Suprapubic skin (tissue), 4 donors: Measurements from ENCODE around the gene DPYD.

Experiments used
- EP300 ChIP-seq: sonication (generic); formaldehyde crosslinking; IDR thresholded peaks from one replicate; pipeline ENCODE4 v1.6.1; 2017; ENCODE audit warnings: antibody characterized with exemption
- POLR2A ChIP-seq, 2 donors: fragments of 450-650 bp; IDR thresholded peaks; one replicate each; pipeline ENCODE4 v1.6.1; 2017; ENCODE audit warnings: antibody characterized with exemption in 2 of 2, mild to moderate bottlenecking in 2 of 2, moderate library complexity in 2 of 2
- POLR2AphosphoS5 ChIP-seq, 3 donors: sonication (generic); formaldehyde crosslinking; IDR thresholded peaks; one replicate each; pipeline ENCODE4 v1.6.1; 2017; ENCODE audit warnings: antibody characterized with exemption in 3 of 3
- TF ChIP-seq, protein P1 (sequence below), 2 donors: fragments of 200-600 bp in 1 of 2; fragments of 450-650 bp in 1 of 2; sonication (generic) in 1 of 2; IDR thresholded peaks; one replicate each; pipeline ENCODE4 v1.5.1; 2016 to 2019; ENCODE audit warnings: antibody characterized with exemption in 2 of 2, mild to moderate bottlenecking in 1 of 2, moderate library complexity in 1 of 2

DNA sequence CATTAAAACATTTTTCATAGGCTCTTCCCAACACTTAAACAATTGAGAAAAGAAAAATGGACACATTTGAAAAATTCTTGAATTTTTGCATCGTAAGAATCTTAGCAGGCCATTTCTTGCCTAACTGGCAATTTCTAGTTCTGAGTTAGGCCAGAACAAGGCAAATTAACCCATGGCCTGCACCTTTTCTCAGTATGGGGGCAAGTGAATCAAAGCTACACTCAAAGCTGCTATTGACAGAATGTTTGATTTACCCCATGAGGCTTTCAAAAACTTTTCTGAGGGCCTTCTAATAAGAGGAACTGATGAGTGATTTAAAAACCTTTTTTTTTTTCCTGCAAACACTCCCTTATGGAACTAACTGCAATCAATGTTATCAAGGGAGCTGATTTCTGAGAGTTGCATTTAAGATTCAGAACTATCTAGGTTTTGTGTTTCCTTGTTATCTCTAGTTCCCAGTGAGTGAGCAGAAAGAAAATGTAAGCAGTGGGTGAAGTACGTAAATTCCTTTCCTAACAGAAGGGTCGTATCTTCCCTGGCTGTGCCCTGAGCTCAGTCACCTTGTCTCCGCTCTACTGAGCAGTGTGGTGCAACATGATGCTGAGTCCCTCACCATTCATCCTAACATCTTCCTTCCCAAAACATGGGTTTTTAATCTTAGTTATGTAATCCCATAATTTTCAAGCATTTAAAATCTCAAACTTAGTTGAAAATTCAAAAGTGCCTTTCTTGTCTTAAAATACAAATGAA is 353.7 kb downstream of the DPYD start:
- TF ChIP-seq, protein P1, sequence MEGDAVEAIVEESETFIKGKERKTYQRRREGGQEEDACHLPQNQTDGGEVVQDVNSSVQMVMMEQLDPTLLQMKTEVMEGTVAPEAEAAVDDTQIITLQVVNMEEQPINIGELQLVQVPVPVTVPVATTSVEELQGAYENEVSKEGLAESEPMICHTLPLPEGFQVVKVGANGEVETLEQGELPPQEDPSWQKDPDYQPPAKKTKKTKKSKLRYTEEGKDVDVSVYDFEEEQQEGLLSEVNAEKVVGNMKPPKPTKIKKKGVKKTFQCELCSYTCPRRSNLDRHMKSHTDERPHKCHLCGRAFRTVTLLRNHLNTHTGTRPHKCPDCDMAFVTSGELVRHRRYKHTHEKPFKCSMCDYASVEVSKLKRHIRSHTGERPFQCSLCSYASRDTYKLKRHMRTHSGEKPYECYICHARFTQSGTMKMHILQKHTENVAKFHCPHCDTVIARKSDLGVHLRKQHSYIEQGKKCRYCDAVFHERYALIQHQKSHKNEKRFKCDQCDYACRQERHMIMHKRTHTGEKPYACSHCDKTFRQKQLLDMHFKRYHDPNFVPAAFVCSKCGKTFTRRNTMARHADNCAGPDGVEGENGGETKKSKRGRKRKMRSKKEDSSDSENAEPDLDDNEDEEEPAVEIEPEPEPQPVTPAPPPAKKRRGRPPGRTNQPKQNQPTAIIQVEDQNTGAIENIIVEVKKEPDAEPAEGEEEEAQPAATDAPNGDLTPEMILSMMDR (IDR thresholded peaks at IDR 0.05) = no peak
- no peak for TF ChIP-seq POLR2A (IDR thresholded peaks at IDR 0.05)
- TF ChIP-seq EP300 = no peak
- no peak for TF ChIP-seq POLR2AphosphoS5 (IDR thresholded peaks at IDR 0.05)
